Epithelial cell of esophagus (primary cell): Measurements from ENCODE around the gene C9.
"Not testable (repeated sequence)": the region's sequence is repeated elsewhere in the genome, so short reads cannot be mapped to it uniquely, and the experiment has no call there.

Source experiments
- DNase-seq: peaks from one replicate; pipeline ENCODE4 v3.0.0; 2010; ENCODE audit warnings: low read depth
- H3K4me3 ChIP-seq: 2 replicates; pipeline ENCODE4 v1.5.1; 2011; ENCODE audit warnings: mild to moderate bottlenecking, low read length, control low read depth
- TF ChIP-seq, protein P1 (sequence below): IDR thresholded peaks from 2 replicates; pipeline ENCODE4 v1.5.1; 2011; ENCODE audit warnings: low read depth, mild to moderate bottlenecking, low read length, control low read depth, inconsistent platforms; ENCODE audit not compliant: insufficient read depth; ENCODE audit errors: missing control alignments

Gene C9

DNA sequence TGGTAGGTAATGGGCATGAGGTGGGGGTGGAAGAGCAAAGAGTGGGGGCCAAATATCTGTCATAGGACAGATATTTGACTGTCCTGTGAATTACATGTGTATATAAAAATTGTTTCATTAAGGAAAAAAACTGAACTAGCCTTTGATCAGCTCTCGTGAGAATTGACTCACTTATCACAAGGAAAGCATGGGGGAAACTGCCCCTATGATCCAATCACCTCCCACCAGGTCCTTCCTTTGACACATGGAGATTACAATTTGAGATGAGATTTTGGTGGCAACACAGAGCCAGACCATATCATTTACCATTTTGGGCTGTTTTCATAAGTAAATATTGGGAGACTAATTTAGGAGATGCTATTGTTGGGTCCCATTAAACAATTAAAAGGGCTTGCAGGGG, 81.7 kb downstream of the C9 start:
- H3K4me3 ChIP-seq, result no peak overlapping the region
- no peak for DNase-seq
- TF ChIP-seq, protein P1, sequence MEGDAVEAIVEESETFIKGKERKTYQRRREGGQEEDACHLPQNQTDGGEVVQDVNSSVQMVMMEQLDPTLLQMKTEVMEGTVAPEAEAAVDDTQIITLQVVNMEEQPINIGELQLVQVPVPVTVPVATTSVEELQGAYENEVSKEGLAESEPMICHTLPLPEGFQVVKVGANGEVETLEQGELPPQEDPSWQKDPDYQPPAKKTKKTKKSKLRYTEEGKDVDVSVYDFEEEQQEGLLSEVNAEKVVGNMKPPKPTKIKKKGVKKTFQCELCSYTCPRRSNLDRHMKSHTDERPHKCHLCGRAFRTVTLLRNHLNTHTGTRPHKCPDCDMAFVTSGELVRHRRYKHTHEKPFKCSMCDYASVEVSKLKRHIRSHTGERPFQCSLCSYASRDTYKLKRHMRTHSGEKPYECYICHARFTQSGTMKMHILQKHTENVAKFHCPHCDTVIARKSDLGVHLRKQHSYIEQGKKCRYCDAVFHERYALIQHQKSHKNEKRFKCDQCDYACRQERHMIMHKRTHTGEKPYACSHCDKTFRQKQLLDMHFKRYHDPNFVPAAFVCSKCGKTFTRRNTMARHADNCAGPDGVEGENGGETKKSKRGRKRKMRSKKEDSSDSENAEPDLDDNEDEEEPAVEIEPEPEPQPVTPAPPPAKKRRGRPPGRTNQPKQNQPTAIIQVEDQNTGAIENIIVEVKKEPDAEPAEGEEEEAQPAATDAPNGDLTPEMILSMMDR, result no peak

DNA sequence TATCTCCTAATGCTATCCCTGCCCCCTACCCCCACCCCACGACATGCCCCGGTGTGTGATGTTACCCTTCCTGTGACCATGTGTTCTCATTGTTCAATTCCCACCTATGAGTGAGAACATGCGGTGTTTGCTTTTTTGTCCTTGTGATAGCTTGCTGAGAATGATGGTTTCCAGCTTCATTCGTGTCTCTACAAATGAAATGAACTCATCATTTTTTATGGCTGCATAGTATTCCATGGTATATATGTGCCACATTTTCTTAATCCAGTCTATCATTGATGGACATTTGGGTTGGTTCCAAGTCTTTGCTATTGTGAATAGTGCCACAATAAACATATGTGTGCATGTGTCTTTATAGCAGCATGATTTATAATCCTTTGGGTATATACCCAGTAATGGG, 88.4 kb downstream of the C9 start:
- not testable (repeated sequence) for DNase-seq, H3K4me3 ChIP-seq

DNA sequence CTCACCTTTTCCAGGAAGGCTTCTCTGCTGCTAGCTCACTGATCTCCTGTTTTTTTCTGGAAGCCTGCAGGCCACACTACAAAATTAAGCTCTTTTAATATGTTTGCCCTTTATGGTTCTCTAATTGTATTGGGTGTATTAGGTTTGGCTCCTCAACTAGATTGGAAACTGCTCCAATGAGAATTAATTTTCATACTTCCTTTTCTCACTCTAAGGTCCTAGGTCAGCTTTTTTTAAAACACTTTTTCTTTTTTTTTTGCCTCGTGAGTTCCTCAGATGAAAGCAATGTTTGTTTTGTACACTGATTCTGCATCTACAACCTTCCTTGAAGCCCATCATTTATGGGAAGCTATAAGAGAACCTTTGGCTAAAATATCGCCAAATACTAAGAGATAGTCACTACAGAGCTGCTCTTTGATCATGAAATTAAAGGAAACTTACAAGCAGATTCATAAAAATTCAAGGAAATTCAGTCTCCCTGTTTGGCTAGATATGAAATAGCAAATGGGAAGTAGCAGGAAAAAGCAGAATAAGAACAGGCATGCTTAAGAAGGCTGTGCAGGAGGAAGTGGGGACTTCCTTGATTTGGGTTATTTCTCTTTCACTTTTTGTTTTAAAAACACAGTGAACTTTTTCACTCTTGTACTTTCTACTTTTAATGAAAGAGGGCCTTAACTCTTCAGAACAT, 89.8 kb downstream of the C9 start:
- no peak overlapping the region for H3K4me3 ChIP-seq
- TF ChIP-seq, protein P1, result no peak
- no peak for DNase-seq

DNA sequence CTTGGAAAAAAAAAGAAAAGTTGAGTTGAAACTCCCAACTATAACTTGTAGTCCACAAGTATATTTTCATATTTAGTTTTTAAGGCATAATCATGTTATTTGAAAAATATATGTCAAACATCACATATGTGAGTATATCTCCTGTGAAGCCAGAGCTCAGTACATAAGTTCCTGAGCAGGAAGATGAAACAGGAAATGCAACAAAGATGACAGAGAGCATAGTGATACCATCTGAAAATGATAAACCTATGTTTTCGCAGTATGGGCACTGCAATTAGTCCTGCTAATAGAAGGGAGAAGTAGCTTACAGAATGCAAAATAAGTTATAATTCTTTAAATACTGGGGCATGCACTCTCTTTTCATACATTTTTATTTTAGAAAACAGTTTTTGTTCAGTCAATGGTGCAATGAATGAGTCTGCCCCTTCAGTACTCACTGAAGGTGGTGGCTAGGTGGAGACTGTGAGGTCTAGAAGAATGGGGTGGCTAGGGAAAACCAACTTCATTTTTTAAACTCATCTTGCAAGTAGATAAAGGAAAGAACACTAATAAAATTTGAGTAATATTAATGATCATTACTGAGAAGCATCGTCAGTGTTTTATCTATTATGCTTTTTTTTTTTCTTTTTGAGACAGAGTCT, 90.9 kb downstream of the C9 start:
- TF ChIP-seq, protein P1, result no peak
- no peak for DNase-seq
- no peak overlapping the region for H3K4me3 ChIP-seq

DNA sequence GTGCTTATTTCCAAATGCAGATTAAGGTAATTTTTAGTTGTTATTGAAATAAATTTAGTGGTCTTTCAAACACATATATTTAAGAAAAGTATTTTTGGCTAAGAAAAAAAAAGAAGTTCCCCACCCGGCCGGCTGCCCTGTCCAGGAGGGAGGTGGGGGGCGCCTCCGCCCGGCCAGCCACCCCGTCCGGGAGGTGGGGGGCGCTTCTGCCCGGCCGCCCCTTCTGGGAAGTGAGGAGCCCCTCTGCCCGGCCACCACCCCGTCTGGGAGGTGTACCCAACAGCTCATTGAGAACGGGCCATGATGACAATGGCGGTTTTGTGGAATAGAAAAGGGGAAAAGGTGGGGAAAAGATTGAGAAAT, 91.4 kb downstream of the C9 start:
- H3K4me3 ChIP-seq, DNase-seq: not testable (repeated sequence)

DNA sequence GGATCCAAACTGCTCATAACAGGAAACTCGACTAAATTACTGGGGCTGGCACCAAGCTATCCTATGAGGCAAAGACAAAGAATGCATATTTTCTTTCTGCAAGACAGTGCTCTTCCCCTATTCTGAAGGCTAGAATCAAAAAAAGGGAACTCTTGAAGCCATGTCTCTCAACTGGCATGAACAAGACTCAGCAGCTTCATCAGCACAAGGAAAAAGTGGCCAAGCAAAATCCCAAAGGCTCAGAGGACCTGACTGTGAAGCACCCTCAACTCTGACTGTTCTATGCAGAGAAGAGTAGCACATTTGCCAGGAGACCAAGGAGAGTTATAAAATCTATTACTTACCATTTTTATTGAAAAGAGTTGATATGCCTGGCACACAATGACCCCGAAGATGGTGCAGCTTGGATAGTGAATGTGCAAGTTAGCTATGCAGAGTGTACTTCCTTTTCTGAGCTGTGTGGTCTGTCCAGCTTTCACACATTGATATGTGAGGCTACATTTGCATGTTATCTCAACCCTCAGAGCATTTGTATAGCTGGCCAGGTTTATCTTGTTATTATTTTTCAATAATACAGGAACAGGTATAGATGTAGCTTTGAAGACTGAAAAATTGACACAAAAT, 94.0 kb downstream of the C9 start:
- no peak for DNase-seq
- H3K4me3 ChIP-seq, result no peak overlapping the region
- TF ChIP-seq, protein P1, result no peak

DNA sequence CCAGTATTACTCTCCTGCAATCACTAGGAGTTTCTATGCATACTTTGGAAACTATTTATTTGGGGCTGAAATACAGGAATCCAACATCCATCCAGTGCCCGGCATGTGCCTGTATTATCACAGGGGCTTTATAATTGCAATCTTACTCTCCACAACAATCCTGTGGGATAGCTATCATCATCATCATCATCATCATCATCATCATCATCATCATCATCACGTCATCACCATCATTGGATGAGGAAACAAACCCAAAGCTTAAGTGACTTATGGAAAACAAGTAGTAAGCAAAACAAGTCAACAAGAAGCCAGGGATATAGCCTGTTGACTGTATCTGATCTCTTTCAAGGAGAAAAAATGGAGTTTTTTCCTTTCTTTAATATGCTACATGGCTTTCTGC, 97.1 kb downstream of the C9 start:
- TF ChIP-seq, protein P1, result no peak
- H3K4me3 ChIP-seq, result no peak overlapping the region
- DNase-seq, result no peak

DNA sequence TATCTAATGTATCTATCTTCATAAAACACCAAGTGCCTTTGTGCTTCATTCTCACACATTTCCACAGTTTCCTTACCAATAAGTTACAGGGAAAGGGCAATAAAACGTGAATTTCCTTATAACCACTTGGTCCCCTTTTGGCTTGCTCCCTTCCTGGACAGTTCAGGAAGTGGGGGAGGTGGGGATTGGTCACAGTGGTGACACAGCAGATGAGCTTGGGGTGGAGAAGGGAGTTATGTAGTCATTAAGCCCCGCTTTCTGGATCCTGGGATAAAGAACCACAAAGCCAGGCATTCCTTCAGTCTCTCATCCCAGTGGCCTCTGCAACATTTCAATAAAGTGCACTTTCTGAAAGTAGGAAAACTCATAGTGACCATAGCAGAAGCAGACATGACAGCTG, 97.9 kb downstream of the C9 start:
- DNase-seq, result no peak
- TF ChIP-seq, protein P1, result no peak
- H3K4me3 ChIP-seq, result no peak overlapping the region
